Tongue (tissue), 2 donors: ENCODE results near the gene IL23R. TPM values are rescaled to one million over a fixed set of nuclear protein-coding genes. Genes with fewer than 3 reads are reported as not detected.
A peak's percentile ranks its signal among the peaks of the same experiment; 100 is the strongest.
"Not testable (repeated sequence)": the region's sequence is repeated elsewhere in the genome, so short reads cannot be mapped to it uniquely, and the experiment has no call there.

Source experiments
- DNase-seq: peaks from one replicate; pipeline ENCODE4 v3.0.0-alpha.2; 2015
- total RNA-seq: library from RNA; depleted of rRNA; stranded (reverse); fragments of >200 nt; gene quantifications from one replicate; pipeline ENCODE4 v1.2.3, GENCODE V29; 2014

The IL23R gene
- total RNA-seq, 1 donor from 2014 or later = not detected

- no peak for DNase-seq
These were observed 26.6 kb downstream of the IL23R start for GRCh38 chr1:67192902-67193301.

GRCh38 chr1:67193704-67194103, 27.4 kb downstream of the IL23R start:
- DNase-seq = no peak

GRCh38 chr1:67194209-67194863, 28.1 kb downstream of the IL23R start:
- DNase-seq = no peak

- no peak for DNase-seq
These were observed 34.5 kb downstream of the IL23R start for GRCh38 chr1:67200755-67201154.

- DNase-seq = no peak
These were observed 35.6 kb downstream of the IL23R start for GRCh38 chr1:67201891-67202290.

- no peak for DNase-seq
These were observed 38.2 kb downstream of the IL23R start for GRCh38 chr1:67204298-67204980.

GRCh38 chr1:67207398-67207797, 41.1 kb downstream of the IL23R start:
- DNase-seq = not testable (repeated sequence)

- DNase-seq = no peak
These were observed 42.0 kb downstream of the IL23R start for GRCh38 chr1:67208217-67208616.

GRCh38 chr1:67209521-67209920, 43.3 kb downstream of the IL23R start:
- DNase-seq = no peak

GRCh38 chr1:67211589-67212563, 45.6 kb downstream of the IL23R start:
- peak; percentile 44 for DNase-seq

GRCh38 chr1:67213164-67213563, 46.9 kb downstream of the IL23R start:
- DNase-seq = peak; percentile 24

GRCh38 chr1:67213948-67214347, 47.7 kb downstream of the IL23R start:
- no peak for DNase-seq

GRCh38 chr1:67214420-67215174, 48.3 kb downstream of the IL23R start:
- DNase-seq = peak; percentile 43

GRCh38 chr1:67216401-67216800, 50.1 kb downstream of the IL23R start:
- DNase-seq = no peak

- DNase-seq = peak; percentile 32
These were observed 51.2 kb downstream of the IL23R start for GRCh38 chr1:67217417-67217816.

- DNase-seq = no peak
These were observed 51.7 kb downstream of the IL23R start for GRCh38 chr1:67217938-67218337.

GRCh38 chr1:67224856-67225255, 58.6 kb downstream of the IL23R start:
- no peak for DNase-seq

GRCh38 chr1:67226688-67227087, 60.4 kb downstream of the IL23R start:
- DNase-seq = no peak

GRCh38 chr1:67227196-67227595, 60.9 kb downstream of the IL23R start:
- DNase-seq = peak; percentile 14

GRCh38 chr1:67228791-67229190, 62.5 kb downstream of the IL23R start:
- DNase-seq = no peak

GRCh38 chr1:67230539-67230938, 64.3 kb downstream of the IL23R start:
- no peak for DNase-seq

GRCh38 chr1:67236277-67236676, 70.0 kb downstream of the IL23R start:
- DNase-seq = no peak
